A673 (cell line): ENCODE measurements around the gene PRKCA. TPM values are rescaled to one million over a fixed set of nuclear protein-coding genes. Genes with fewer than 3 reads are reported as not detected.

Source experiments
- BruUV-seq: library from RNA; stranded (reverse); fragments of 400-500 nt; replicated peaks from 2 replicates; lab custom pipeline; 2021; lab: Mats Ljungman, UMichigan
- CTCF ChIA-PET: fragments of 300-600 bp; sonication (Branson Sonifier 250); formaldehyde crosslinking; loops from one replicate; lab custom pipeline; 2022; ENCODE audit warnings: antibody characterized with exemption; lab: Charles Lee
- POLR2A ChIA-PET: fragments of 300-600 bp; sonication (Branson Sonifier 250); formaldehyde crosslinking; loops from one replicate; lab custom pipeline; 2022; ENCODE audit warnings: antibody characterized with exemption; ENCODE audit not compliant: low non-redundant PET; lab: Charles Lee
- DNase-seq: peaks from one replicate; pipeline ENCODE4 v3.0.0-alpha.2; 2015; ENCODE audit warnings: low spot score
- H3K27ac ChIP-seq: fragments of 200-600 bp; sonication (generic); 2 replicates; pipeline ENCODE4 v1.5.1; 2016; ENCODE audit warnings: mixed run types, low read depth, mild to moderate bottlenecking, mixed read lengths, antibody characterized with exemption, low read length; ENCODE audit not compliant: poor library complexity, severe bottlenecking
- H3K27me3 ChIP-seq: fragments of 200-600 bp; sonication (generic); replicated peaks from 2 replicates; pipeline ENCODE4 v1.6.1; 2017; ENCODE audit warnings: mixed run types, low read depth, mild to moderate bottlenecking, mixed read lengths, antibody characterized with exemption, low read length; ENCODE audit not compliant: insufficient read depth, poor library complexity
- H3K36me3 ChIP-seq: fragments of 200-600 bp; sonication (generic); 2 replicates; pipeline ENCODE4 v1.6.1; 2016; ENCODE audit warnings: mixed run types, mild to moderate bottlenecking, mixed read lengths, antibody characterized with exemption, low read length; ENCODE audit not compliant: insufficient read depth, poor library complexity, severe bottlenecking
- H3K4me1 ChIP-seq: fragments of 200-600 bp; sonication (generic); 2 replicates; pipeline ENCODE4 v1.6.1; 2017; ENCODE audit warnings: mixed run types, mild to moderate bottlenecking, mixed read lengths, antibody characterized with exemption, low read length; ENCODE audit not compliant: insufficient read depth, poor library complexity, severe bottlenecking
- H3K4me3 ChIP-seq: fragments of 200-600 bp; sonication (generic); 2 replicates; pipeline ENCODE4 v1.5.1; 2016; ENCODE audit warnings: low read depth, mixed run types, mild to moderate bottlenecking, mixed read lengths, low read length; ENCODE audit not compliant: poor library complexity, severe bottlenecking
- H3K9me3 ChIP-seq: fragments of 200-600 bp; sonication (generic); 2 replicates; pipeline ENCODE4 v1.6.1; 2016; ENCODE audit warnings: mixed run types, low read depth, mild to moderate bottlenecking, mixed read lengths, antibody characterized with exemption, low read length; ENCODE audit not compliant: poor library complexity, severe bottlenecking
- EZH2 ChIP-seq: fragments of 200-600 bp; sonication (generic); IDR thresholded peaks from 2 replicates; pipeline ENCODE4 v1.6.1; 2017; ENCODE audit warnings: borderline replicate concordance, low read depth, mild to moderate bottlenecking, mixed read lengths, antibody characterized with exemption, low read length; ENCODE audit not compliant: poor library complexity, severe bottlenecking
- intact Hi-C: fragments of 100-400 bp; cut with micrococcal nuclease; formaldehyde crosslinking; loops from one replicate; pipeline ENCODE4 v1.10.0; 2022; ENCODE audit not compliant: unreplicated experiment
- total RNA-seq: library from RNA; stranded (reverse); gene quantifications from 2 replicates; pipeline ENCODE4 v1.2.3, GENCODE V29; 2021
- TF ChIP-seq, protein P1 (sequence below): fragments of 300-800, 200-600 bp; sonication (generic); conservative IDR thresholded peaks from 2 replicates; pipeline ENCODE4 v1.5.1; 2017; ENCODE audit warnings: low read depth, mild to moderate bottlenecking, antibody characterized with exemption, low read length, moderate library complexity, mixed read lengths

Gene PRKCA
- total RNA-seq, 1 experiment from 2014 or later, result 16.3 TPM

DNA sequence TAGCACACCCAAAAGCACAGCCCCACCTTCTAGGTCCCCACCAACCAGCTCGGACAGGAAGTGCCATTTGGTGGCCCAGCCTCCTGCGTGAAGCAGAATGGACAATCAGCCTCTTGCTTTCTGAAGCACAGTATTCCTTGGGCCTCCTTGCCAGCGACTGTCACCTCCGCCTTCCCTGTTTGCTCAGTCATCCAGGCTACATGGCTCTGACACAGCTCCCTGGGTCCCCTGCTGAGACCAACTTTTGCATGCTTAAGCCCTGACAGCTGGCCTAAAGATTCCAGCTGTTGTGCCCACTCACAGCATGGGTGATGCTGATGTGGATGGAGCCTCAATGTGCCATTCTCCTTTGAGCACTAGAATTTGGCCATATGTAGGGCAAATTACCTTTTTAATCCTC is 528.0 kb downstream of the PRKCA start:
- no peak for TF ChIP-seq EZH2
- TF ChIP-seq, protein P1, sequence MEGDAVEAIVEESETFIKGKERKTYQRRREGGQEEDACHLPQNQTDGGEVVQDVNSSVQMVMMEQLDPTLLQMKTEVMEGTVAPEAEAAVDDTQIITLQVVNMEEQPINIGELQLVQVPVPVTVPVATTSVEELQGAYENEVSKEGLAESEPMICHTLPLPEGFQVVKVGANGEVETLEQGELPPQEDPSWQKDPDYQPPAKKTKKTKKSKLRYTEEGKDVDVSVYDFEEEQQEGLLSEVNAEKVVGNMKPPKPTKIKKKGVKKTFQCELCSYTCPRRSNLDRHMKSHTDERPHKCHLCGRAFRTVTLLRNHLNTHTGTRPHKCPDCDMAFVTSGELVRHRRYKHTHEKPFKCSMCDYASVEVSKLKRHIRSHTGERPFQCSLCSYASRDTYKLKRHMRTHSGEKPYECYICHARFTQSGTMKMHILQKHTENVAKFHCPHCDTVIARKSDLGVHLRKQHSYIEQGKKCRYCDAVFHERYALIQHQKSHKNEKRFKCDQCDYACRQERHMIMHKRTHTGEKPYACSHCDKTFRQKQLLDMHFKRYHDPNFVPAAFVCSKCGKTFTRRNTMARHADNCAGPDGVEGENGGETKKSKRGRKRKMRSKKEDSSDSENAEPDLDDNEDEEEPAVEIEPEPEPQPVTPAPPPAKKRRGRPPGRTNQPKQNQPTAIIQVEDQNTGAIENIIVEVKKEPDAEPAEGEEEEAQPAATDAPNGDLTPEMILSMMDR, result no peak
- intact Hi-C loops, result no loop called here
- no TSS peak for BruUV-seq
- peak; percentile 89 for DNase-seq
- Histone ChIP-seq H3K27ac (peak overlapping the region; percentile 22), H3K36me3 (no peaks in the 10 kb centered on the region), H3K27me3 (no peaks in the 10 kb centered on the region), H3K9me3 (no peaks in the 10 kb centered on the region), H3K4me3 (no peak overlapping the region), H3K4me1 (peaks cover 53% of the 10 kb centered on the region)
- ChIA-PET POLR2A (no interaction called here), CTCF (interaction anchor here (0.6 kb wide), 1 partner anchor 31 kb away, joined by 3 read pairs; no protein-coding TSS in a partner anchor)

DNA sequence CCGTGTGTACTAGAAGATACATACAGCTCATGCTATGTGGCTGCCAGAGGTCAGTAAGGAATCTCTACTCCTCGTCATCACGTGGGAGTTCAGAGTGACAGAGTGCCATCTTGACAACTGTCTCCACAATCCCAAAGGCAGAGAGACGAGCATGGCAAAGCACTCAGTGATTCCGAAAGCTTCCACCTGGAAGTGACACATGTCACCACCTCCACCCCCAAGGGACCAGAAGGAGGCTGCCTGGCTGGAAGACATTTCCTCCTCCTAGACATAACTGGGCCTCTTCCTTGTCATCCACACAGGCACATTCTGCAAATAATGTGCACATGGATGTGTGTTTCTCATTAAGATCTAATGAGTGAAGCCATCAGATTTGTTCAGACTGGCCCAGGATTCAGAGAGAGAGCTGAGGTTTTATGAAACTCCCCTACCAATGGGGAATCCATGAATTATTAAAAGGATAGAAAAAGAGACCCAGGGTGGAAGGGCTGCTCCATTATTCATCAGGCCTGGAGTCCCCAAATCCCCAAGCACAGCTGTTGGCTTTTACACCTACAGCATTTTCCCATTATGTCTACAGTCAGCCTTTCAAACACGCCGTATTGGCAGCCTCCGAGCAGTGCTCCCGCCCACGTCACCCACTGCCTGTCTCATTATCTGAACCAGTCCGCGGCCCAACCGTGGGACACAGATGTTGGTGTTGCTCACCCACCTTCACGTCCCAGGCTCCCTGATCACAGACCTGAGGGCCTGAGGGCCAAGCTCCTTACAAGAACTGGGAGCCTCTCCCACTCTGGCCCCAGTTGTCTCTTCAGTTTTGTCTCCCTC is 529.2 kb downstream of the PRKCA start:
- Histone ChIP-seq H3K9me3 (no peaks in the 10 kb centered on the region), H3K4me3 (no peak overlapping the region), H3K27ac (peak overlapping the region; percentile 66), H3K27me3 (no peaks in the 10 kb centered on the region), H3K4me1 (peaks cover 51% of the 10 kb centered on the region), H3K36me3 (no peaks in the 10 kb centered on the region)
- POLR2A ChIA-PET, result interaction anchor here (0.6 kb wide), 1 partner anchor 544 kb away, joined by 3 read pairs; no protein-coding TSS in a partner anchor
- DNase-seq, result peak; percentile 86
- no TSS peak for BruUV-seq
- CTCF ChIA-PET, result no interaction called here
- intact Hi-C loops, result no loop called here
- TF ChIP-seq, protein P1, result no peak
- TF ChIP-seq EZH2, result no peak

DNA sequence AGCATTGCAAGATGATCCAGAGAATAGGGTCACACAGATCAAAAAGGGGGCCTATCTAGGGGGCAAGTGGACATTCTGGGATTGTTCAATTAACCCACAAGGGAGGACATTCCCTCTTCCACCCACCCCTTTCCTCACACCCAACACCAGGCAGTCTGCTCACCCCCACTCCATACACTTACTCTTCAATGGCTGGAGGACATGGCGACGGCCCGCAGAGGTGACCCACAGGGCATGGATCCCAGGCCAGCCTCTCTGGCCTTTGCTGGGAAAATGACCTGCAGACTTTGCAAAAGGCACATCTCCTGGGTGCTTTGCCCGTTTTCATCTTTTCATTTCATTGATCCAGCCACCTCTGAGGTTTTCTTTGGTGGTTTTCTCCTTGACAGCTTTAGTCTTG is 530.8 kb downstream of the PRKCA start:
- no peaks in the 10 kb centered on the region for H3K9me3 ChIP-seq
- no peaks in the 10 kb centered on the region for H3K27me3 ChIP-seq
- intact Hi-C loops, result no loop called here
- H3K36me3 ChIP-seq, result no peaks in the 10 kb centered on the region
- no peak overlapping the region for H3K27ac ChIP-seq
- DNase-seq, result no peak
- BruUV-seq, result no TSS peak
- CTCF ChIA-PET, result no interaction called here
- H3K4me3 ChIP-seq, result no peak overlapping the region
- POLR2A ChIA-PET, result no interaction called here
- peaks cover 39% of the 10 kb centered on the region for H3K4me1 ChIP-seq
- TF ChIP-seq, protein P1, result no peak
- no peak for TF ChIP-seq EZH2
